AG20443 (cell line): ENCODE results near the gene OR8B3.

Experiments
- DNase-seq: peaks from one replicate; pipeline ENCODE4 v3.0.0; 2012; ENCODE audit warnings: low spot score, mixed read lengths

OR8B3 gene

GRCh38 chr11:124359566-124359965 is 39.3 kb downstream of the OR8B3 start:
- no peak for DNase-seq

GRCh38 chr11:124346311-124346955 is 52.4 kb downstream of the OR8B3 start:
- DNase-seq = no peak
